HepG2 (cell line): ENCODE data around the gene FAM117A. TPM values are rescaled to one million over a fixed set of nuclear protein-coding genes. Genes with fewer than 3 reads are reported as not detected.

Experiments used
- KLF16 ChIP-seq, 2 experiments: sonication (generic) in 1 of 2; formaldehyde crosslinking in 1 of 2; IDR thresholded peaks; 2 replicates each; pipeline versions ENCODE4 v1.6.1 to v1.8.0; 2016 to 2023; ENCODE audit warnings: missing genetic modification reagents in 2 of 2, missing compliant biosample characterization in 1 of 2
- NFE2L2 ChIP-seq: fragments of 150-350 bp; IDR thresholded peaks from 2 replicates; pipeline ENCODE4 v1.6.1; 2014; ENCODE audit warnings: low read length
- RAD21 ChIP-seq: fragments of 450-650 bp; formaldehyde crosslinking; IDR thresholded peaks from 2 replicates; pipeline ENCODE4 v1.5.0; 2020; ENCODE audit warnings: mild to moderate bottlenecking
- RBM22 ChIP-seq: fragments of 200-400 bp; formaldehyde crosslinking; optimal IDR thresholded peaks from 2 replicates; pipeline ENCODE3; 2017; ENCODE audit warnings: mild to moderate bottlenecking, low read length, moderate library complexity
- SMC3 ChIP-seq: IDR thresholded peaks from 2 replicates; pipeline ENCODE4 v1.6.1; 2011; ENCODE audit warnings: low read length, improper control_type of control experiment
- SNAI1 ChIP-seq: sonication (generic); formaldehyde crosslinking; IDR thresholded peaks from 2 replicates; pipeline ENCODE4 v1.5.0; 2020; ENCODE audit warnings: mild to moderate bottlenecking, missing genetic modification reagents, borderline replicate concordance
- STAG1 ChIP-seq: sonication (generic); formaldehyde crosslinking; IDR thresholded peaks from 2 replicates; pipeline ENCODE4 v1.4.0; 2020; ENCODE audit warnings: missing genetic modification reagents
- TAF1 ChIP-seq: sonication (generic); formaldehyde crosslinking; IDR thresholded peaks from 2 replicates; pipeline ENCODE4 v1.4.0; 2020; ENCODE audit warnings: missing genetic modification reagents
- U2AF2 ChIP-seq: fragments of 200-400 bp; formaldehyde crosslinking; IDR thresholded peaks from 2 replicates; pipeline ENCODE4 v1.6.1; 2017; ENCODE audit warnings: low read depth, mild to moderate bottlenecking, low read length
- XRCC5 ChIP-seq: fragments of 200-400 bp; formaldehyde crosslinking; optimal IDR thresholded peaks from 2 replicates; pipeline ENCODE3; 2017; ENCODE audit warnings: mild to moderate bottlenecking, low read length
- ZNF30 ChIP-seq: sonication (generic); formaldehyde crosslinking; IDR thresholded peaks from 2 replicates; pipeline ENCODE4 v1.5.0; 2020; ENCODE audit warnings: mild to moderate bottlenecking, missing genetic modification reagents
- ZNF335 ChIP-seq: sonication (generic); formaldehyde crosslinking; IDR thresholded peaks from 2 replicates; pipeline ENCODE4 v1.4.0; 2020; ENCODE audit warnings: missing genetic modification reagents
- ZNF451 ChIP-seq: sonication (generic); formaldehyde crosslinking; IDR thresholded peaks from 2 replicates; pipeline ENCODE4 v1.5.0; 2020; ENCODE audit warnings: mild to moderate bottlenecking, missing genetic modification reagents
- ZNF746 ChIP-seq: sonication (generic); formaldehyde crosslinking; IDR thresholded peaks from 2 replicates; pipeline ENCODE4 v1.8.0; 2022; ENCODE audit warnings: mild to moderate bottlenecking, missing genetic modification reagents
- ZNF773 ChIP-seq: sonication (generic); formaldehyde crosslinking; IDR thresholded peaks from 2 replicates; pipeline ENCODE4 v1.4.0; 2020; ENCODE audit warnings: missing genetic modification reagents, borderline replicate concordance
- polyA plus RNA-seq, 8 experiments: library from polyadenylated mRNA; depleted of rRNA in 3 of 8; stranded (reverse) in 7 of 8; unstranded in 1 of 8; fragments of >200 nt; fragmentation: Illumina TruSeq in 4 of 8; extraction: Trizol in 4 of 8; gene quantifications; 2 replicates each; pipeline versions ENCODE4 v1.2.1 to v1.2.3, GENCODE V29; 2011 to 2016; ENCODE audit warnings: low read depth in 4 of 8, missing spikeins in 1 of 8, mixed read lengths in 1 of 8; ENCODE audit not compliant: insufficient read depth in 1 of 8
- total RNA-seq, 5 experiments: library from RNA; depleted of rRNA; stranded (reverse); fragments of >200 nt; fragmentation: Illumina TruSeq; extraction: Trizol; gene quantifications; 2 replicates each; pipeline ENCODE4 v1.2.3, GENCODE V29; 2016; ENCODE audit warnings: low read depth in 1 of 5
- TF ChIP-seq, protein P1 (sequence below): sonication (generic); formaldehyde crosslinking; IDR thresholded peaks from 2 replicates; pipeline ENCODE4 v1.5.0; 2020; ENCODE audit warnings: mild to moderate bottlenecking, missing genetic modification reagents
- TF ChIP-seq, protein P2 (sequence below): sonication (generic); formaldehyde crosslinking; IDR thresholded peaks from 2 replicates; pipeline ENCODE4 v1.4.0; 2020; ENCODE audit warnings: missing genetic modification reagents
- TF ChIP-seq, protein P3 (sequence below): sonication (generic); formaldehyde crosslinking; IDR thresholded peaks from 2 replicates; pipeline ENCODE4 v1.4.0; 2020; ENCODE audit warnings: mild to moderate bottlenecking, missing genetic modification reagents
- TF ChIP-seq, protein P4 (sequence below): sonication (generic); formaldehyde crosslinking; IDR thresholded peaks from 2 replicates; pipeline ENCODE4 v1.5.0; 2020; ENCODE audit warnings: mild to moderate bottlenecking, missing genetic modification reagents, moderate library complexity
- TF ChIP-seq, protein P5 (sequence below): sonication (generic); formaldehyde crosslinking; conservative IDR thresholded peaks from 2 replicates; pipeline ENCODE4 v1.8.0; 2022; ENCODE audit warnings: mild to moderate bottlenecking, moderate library complexity, missing genetic modification reagents
- TF ChIP-seq, protein P6 (sequence below): IDR thresholded peaks from 2 replicates; pipeline ENCODE4 v1.6.1; 2016; ENCODE audit warnings: low read depth, borderline replicate concordance

FAM117A gene
- total and polyA plus RNA-seq, 2 of the 13 experiments (the other 11 are each of a cell fraction or from before 2014, with no cell fraction given): 12.1 to 19.8 TPM

DNA sequence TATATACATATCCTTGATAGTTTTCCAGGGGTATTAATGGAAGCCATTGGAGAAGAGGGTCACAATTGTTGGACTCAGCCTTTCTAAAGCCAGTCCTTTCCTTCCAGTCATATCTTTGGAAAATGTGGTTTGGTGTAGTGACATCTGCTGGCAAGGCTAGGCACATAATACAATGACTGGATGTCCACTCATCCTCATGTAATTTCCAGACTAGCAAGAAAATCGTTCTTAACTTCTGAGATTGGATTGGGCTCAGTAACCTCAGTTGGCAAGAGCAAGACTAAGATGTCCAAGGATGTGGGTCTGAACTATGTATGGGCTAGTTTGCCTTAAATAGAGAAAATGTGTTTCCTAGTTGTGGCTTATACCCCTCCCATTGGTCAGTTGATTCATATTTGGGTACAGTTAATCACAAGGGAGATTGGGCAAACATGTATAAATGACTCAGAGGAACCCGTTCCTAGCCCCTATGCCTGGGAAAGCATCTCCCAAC lies 15.9 kb upstream of the FAM117A start (continued):
- TF ChIP-seq, protein P1, sequence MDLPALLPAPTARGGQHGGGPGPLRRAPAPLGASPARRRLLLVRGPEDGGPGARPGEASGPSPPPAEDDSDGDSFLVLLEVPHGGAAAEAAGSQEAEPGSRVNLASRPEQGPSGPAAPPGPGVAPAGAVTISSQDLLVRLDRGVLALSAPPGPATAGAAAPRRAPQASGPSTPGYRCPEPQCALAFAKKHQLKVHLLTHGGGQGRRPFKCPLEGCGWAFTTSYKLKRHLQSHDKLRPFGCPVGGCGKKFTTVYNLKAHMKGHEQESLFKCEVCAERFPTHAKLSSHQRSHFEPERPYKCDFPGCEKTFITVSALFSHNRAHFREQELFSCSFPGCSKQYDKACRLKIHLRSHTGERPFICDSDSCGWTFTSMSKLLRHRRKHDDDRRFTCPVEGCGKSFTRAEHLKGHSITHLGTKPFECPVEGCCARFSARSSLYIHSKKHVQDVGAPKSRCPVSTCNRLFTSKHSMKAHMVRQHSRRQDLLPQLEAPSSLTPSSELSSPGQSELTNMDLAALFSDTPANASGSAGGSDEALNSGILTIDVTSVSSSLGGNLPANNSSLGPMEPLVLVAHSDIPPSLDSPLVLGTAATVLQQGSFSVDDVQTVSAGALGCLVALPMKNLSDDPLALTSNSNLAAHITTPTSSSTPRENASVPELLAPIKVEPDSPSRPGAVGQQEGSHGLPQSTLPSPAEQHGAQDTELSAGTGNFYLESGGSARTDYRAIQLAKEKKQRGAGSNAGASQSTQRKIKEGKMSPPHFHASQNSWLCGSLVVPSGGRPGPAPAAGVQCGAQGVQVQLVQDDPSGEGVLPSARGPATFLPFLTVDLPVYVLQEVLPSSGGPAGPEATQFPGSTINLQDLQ (CRISPR knock-in tag): no peak
- TF ChIP-seq, protein P2, sequence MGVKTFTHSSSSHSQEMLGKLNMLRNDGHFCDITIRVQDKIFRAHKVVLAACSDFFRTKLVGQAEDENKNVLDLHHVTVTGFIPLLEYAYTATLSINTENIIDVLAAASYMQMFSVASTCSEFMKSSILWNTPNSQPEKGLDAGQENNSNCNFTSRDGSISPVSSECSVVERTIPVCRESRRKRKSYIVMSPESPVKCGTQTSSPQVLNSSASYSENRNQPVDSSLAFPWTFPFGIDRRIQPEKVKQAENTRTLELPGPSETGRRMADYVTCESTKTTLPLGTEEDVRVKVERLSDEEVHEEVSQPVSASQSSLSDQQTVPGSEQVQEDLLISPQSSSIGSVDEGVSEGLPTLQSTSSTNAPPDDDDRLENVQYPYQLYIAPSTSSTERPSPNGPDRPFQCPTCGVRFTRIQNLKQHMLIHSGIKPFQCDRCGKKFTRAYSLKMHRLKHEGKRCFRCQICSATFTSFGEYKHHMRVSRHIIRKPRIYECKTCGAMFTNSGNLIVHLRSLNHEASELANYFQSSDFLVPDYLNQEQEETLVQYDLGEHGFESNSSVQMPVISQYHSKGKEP: no peak
- TF ChIP-seq XRCC5 (peak; percentile 31), KLF16 (CRISPR knock-in tag; IDR thresholded peaks at IDR 0.05) (no peak), NFE2L2 (no peak), ZNF773 (CRISPR knock-in tag) (no peak), SNAI1 (CRISPR knock-in tag) (no peak), RBM22 (no peak), ZNF451 (CRISPR knock-in tag) (no peak), ZNF30 (CRISPR knock-in tag) (no peak), RAD21 (CRISPR knock-in tag) (0 out of 2 replicates have a peak, but pooled peaks have one; percentile 30), TAF1 (CRISPR knock-in tag) (no peak), ZNF335 (CRISPR knock-in tag) (peak; percentile 95), U2AF2 (no peak), SMC3 (peak; percentile 77), STAG1 (CRISPR knock-in tag) (peak; percentile 71), ZNF746 (CRISPR knock-in tag) (no peak)
- TF ChIP-seq, protein P3, sequence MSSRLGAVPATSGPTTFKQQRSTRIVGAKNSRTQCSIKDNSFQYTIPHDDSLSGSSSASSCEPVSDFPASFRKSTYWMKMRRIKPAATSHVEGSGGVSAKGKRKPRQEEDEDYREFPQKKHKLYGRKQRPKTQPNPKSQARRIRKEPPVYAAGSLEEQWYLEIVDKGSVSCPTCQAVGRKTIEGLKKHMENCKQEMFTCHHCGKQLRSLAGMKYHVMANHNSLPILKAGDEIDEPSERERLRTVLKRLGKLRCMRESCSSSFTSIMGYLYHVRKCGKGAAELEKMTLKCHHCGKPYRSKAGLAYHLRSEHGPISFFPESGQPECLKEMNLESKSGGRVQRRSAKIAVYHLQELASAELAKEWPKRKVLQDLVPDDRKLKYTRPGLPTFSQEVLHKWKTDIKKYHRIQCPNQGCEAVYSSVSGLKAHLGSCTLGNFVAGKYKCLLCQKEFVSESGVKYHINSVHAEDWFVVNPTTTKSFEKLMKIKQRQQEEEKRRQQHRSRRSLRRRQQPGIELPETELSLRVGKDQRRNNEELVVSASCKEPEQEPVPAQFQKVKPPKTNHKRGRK (CRISPR knock-in tag): no peak
- TF ChIP-seq, protein P4, sequence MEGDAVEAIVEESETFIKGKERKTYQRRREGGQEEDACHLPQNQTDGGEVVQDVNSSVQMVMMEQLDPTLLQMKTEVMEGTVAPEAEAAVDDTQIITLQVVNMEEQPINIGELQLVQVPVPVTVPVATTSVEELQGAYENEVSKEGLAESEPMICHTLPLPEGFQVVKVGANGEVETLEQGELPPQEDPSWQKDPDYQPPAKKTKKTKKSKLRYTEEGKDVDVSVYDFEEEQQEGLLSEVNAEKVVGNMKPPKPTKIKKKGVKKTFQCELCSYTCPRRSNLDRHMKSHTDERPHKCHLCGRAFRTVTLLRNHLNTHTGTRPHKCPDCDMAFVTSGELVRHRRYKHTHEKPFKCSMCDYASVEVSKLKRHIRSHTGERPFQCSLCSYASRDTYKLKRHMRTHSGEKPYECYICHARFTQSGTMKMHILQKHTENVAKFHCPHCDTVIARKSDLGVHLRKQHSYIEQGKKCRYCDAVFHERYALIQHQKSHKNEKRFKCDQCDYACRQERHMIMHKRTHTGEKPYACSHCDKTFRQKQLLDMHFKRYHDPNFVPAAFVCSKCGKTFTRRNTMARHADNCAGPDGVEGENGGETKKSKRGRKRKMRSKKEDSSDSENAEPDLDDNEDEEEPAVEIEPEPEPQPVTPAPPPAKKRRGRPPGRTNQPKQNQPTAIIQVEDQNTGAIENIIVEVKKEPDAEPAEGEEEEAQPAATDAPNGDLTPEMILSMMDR (CRISPR knock-in tag): peak; percentile 81
- TF ChIP-seq, protein P5, sequence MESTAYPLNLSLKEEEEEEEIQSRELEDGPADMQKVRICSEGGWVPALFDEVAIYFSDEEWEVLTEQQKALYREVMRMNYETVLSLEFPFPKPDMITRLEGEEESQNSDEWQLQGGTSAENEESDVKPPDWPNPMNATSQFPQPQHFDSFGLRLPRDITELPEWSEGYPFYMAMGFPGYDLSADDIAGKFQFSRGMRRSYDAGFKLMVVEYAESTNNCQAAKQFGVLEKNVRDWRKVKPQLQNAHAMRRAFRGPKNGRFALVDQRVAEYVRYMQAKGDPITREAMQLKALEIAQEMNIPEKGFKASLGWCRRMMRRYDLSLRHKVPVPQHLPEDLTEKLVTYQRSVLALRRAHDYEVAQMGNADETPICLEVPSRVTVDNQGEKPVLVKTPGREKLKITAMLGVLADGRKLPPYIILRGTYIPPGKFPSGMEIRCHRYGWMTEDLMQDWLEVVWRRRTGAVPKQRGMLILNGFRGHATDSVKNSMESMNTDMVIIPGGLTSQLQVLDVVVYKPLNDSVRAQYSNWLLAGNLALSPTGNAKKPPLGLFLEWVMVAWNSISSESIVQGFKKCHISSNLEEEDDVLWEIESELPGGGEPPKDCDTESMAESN (CRISPR knock-in tag): no peak
- TF ChIP-seq, protein P6, sequence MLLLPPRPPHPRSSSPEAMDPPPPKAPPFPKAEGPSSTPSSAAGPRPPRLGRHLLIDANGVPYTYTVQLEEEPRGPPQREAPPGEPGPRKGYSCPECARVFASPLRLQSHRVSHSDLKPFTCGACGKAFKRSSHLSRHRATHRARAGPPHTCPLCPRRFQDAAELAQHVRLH (CRISPR knock-in tag): no peak
- TF ChIP-seq, all 625 proteins: peak for 8
